ENCODE results near the gene ZNF710. TPM values are rescaled to one million over a fixed set of nuclear protein-coding genes. Genes with fewer than 3 reads are reported as not detected.
A peak's percentile ranks its signal among the peaks of the same experiment; 100 is the strongest.

Gene ZNF710
- total and polyA plus RNA-seq, 2 experiments from 2014 or later = 7.8 to 22.2 TPM

DNA sequence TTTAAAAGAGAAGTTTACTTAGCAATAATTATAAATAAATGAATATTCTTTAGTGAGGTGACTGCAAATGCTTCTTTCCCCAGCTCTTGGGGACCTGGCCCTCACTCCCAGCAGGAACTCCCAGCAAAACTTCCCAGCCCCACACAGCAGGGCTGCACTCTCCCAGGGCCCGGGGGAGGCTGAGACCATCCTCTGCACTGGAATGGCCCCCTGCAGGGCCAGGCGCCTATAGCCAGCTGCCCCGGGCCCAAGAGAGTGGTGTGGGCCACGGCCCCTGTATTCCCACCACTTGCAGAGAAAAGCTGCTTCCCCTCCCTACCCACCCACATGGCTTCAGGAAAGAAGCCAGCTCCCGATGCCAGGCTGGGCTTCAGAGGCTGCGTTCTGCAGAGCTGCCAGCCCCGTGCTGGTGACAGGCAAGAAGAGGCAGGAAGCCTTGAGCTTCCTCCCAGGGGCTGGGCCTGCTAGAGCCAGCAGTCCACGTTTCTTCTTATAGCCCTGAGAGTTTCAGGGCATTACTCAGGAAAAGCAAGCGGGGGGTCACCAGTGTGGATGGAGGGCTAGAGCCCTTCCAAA, 81.1 kb downstream of the ZNF710 start:
- Histone ChIP-seq H3K9me3 (ENCODE audit: low read depth) (no peaks in the 10 kb centered on the region), H3K27ac (peak overlapping the region; percentile 34), H3K4me3 (no peak overlapping the region), H3K4me1 (ENCODE audit: low read depth) (no peaks in the 10 kb centered on the region), H3K27me3 (no peaks in the 10 kb centered on the region), H3K36me3 (peaks cover 43% of the 10 kb centered on the region)
- TF ChIP-seq CTCF (IDR thresholded peaks at IDR 0.05; ENCODE audit: low read depth, low read length) = no peak
- DNase-seq (ENCODE audit: low read depth in 1 of 2, low spot score in 1 of 2) = no peak

DNA sequence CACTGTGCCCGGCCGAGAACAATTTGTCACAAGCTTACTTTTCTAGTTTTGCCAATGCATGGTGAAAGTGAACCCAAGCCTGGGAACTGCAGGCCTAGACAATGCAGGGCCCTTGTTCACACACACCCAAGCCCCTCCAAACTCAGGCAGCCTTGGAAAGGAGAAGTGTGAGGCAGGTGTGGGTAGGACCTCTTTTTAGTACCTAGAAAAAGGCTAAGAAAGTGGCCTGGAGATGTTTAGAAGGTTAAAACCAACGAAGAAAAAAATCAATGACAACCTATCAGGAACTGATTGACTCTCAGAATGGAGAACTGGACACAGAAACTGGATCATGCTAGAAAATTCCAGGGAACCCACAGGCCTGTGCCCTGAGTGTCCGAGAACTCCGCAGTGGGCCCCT, 82.3 kb downstream of the ZNF710 start:
- Histone ChIP-seq H3K4me3 (no peak overlapping the region), H3K27ac (no peak overlapping the region), H3K27me3 (no peaks in the 10 kb centered on the region), H3K9me3 (ENCODE audit: low read depth) (no peaks in the 10 kb centered on the region), H3K4me1 (ENCODE audit: low read depth) (no peaks in the 10 kb centered on the region), H3K36me3 (peaks cover 50% of the 10 kb centered on the region)
- no peak for DNase-seq (ENCODE audit: low read depth in 1 of 2, low spot score in 1 of 2)
- TF ChIP-seq CTCF (IDR thresholded peaks at IDR 0.05; ENCODE audit: low read depth, low read length) = no peak

GRCh38 chr15:90083954-90084607, 83.0 kb downstream of the ZNF710 start:
- H3K36me3 ChIP-seq = peaks cover 50% of the 10 kb centered on the region
- no peak overlapping the region for H3K27ac ChIP-seq
- DNase-seq (ENCODE audit: low read depth in 1 of 2, low spot score in 1 of 2) = no peak
- H3K4me1 ChIP-seq (ENCODE audit: low read depth) = no peaks in the 10 kb centered on the region
- no peaks in the 10 kb centered on the region for H3K27me3 ChIP-seq
- H3K9me3 ChIP-seq (ENCODE audit: low read depth) = no peaks in the 10 kb centered on the region
- TF ChIP-seq CTCF (IDR thresholded peaks at IDR 0.05; ENCODE audit: low read depth, low read length) = no peak
- no peak overlapping the region for H3K4me3 ChIP-seq

DNA sequence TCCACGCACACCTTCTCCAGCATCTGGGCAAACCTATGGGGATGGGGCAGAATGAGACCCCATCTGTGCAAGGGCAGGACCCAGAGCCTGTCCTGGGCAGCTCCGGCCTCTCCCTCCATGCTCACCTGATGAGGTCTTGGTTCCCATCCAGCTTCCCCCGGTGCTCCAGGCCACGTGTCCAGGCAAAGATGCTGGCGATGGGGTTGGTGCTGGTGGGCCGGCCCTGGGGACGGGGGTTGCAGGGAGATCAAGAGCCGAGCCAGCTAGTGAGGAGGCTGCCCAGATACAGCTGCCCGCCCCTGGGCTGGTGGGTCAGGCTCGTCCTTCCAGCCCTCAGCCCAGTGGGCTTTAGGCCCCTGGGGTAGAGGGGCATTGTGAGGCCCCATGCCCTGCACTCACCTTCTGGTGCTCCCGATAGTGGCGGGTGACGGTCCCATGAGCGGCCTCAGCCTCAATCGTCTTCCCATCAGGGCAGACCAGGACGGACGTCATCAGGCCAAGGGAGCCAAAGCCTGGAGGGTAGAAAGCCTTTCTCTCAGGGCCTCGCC, 83.8 kb downstream of the ZNF710 start:
- H3K4me3 ChIP-seq = no peak overlapping the region
- no peak for DNase-seq (ENCODE audit: low read depth in 1 of 2, low spot score in 1 of 2)
- no peaks in the 10 kb centered on the region for H3K27me3 ChIP-seq
- no peaks in the 10 kb centered on the region for H3K4me1 ChIP-seq (ENCODE audit: low read depth)
- H3K27ac ChIP-seq = no peak overlapping the region
- peaks cover 50% of the 10 kb centered on the region for H3K36me3 ChIP-seq
- TF ChIP-seq CTCF (IDR thresholded peaks at IDR 0.05; ENCODE audit: low read depth, low read length) = no peak
- H3K9me3 ChIP-seq (ENCODE audit: low read depth) = no peaks in the 10 kb centered on the region

DNA sequence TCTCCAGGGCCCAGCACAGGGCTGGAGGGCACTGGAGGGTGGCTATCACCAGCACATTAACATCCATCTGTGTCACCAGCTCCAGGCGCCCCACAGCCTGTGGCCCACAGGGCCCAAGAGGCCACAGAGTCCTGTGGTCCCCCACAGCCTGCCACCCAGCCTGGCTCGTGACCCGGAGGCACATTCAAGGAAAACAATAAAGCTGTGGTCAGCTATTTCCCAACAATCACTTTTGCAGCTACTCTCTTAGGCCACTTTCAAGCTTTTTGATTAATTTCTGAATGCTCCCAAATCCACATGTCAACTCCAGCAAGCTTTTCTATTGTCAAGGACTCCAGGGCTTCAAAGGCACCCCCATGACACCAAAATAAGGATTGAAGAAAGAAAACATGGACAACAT, 84.4 kb downstream of the ZNF710 start:
- Histone ChIP-seq H3K4me1 (ENCODE audit: low read depth) (no peaks in the 10 kb centered on the region), H3K9me3 (ENCODE audit: low read depth) (no peaks in the 10 kb centered on the region), H3K27ac (no peak overlapping the region), H3K27me3 (no peaks in the 10 kb centered on the region), H3K36me3 (peaks cover 52% of the 10 kb centered on the region), H3K4me3 (no peak overlapping the region)
- no peak for TF ChIP-seq CTCF (IDR thresholded peaks at IDR 0.05; ENCODE audit: low read depth, low read length)
- no peak for DNase-seq (ENCODE audit: low read depth in 1 of 2, low spot score in 1 of 2)

Data from cardiac muscle cell (in vitro differentiated cells and primary cell).